A549 (cell line): ENCODE measurements around the gene LPCAT1. TPM values are rescaled to one million over a fixed set of nuclear protein-coding genes. Genes with fewer than 3 reads are reported as not detected.
"Not testable (repeated sequence)": the region's sequence is repeated elsewhere in the genome, so short reads cannot be mapped to it uniquely, and the experiment has no call there.

Source experiments
- ATAC-seq, 2 experiments: fragments of 200-7000 bp in 1 of 2; fragments of >200 bp in 1 of 2; cut with Nextera tagmentation in 1 of 2; cut with Tn5 transposase in 1 of 2; 3 replicates each; pipeline versions ENCODE4 v1.8.0 to v1.9.1; 2018 to 2020; ENCODE audit warnings: mild to moderate bottlenecking in 1 of 2, moderate library complexity in 1 of 2
- CTCF ChIA-PET: fragments of 300-600 bp; sonication (Branson Sonifier 250); formaldehyde crosslinking; extraction: SDS; loops from one replicate; lab custom pipeline; 2021; ENCODE audit warnings: antibody characterized with exemption, inconsistent platforms; lab: Yijun Ruan, JAX
- POLR2A ChIA-PET: fragments of 350-600 bp; formaldehyde crosslinking; extraction: SDS; loops from one replicate; lab custom pipeline; 2021; ENCODE audit warnings: antibody characterized with exemption, inconsistent platforms; lab: Yijun Ruan, JAX
- DNase-seq, 2 experiments: peaks; one replicate each; pipeline versions ENCODE4 v3.0.0 to v3.0.0-alpha.2; 2011 to 2016; ENCODE audit warnings: low read depth in 1 of 2, low spot score in 1 of 2
- FAIRE-seq: peaks from 2 replicates; lab custom pipeline; 2011; peaks lifted over from hg19 to GRCh38; lab: Jason Lieb, UNC
- H3K27ac ChIP-seq, 2 experiments: fragments of >200 bp; sonication (Bioruptor Twin); formaldehyde crosslinking; 3 replicates each; pipeline ENCODE4 v1.5.1; 2016 to 2017
- H3K4me1 ChIP-seq: fragments of >200 bp; sonication (Bioruptor Twin); formaldehyde crosslinking; 3 replicates; pipeline ENCODE4 v1.6.1; 2016
- H3K4me2 ChIP-seq: fragments of >200 bp; sonication (Bioruptor Twin); formaldehyde crosslinking; 3 replicates; pipeline ENCODE4 v1.6.1; 2016
- H3K4me3 ChIP-seq: fragments of >200 bp; sonication (Bioruptor Twin); formaldehyde crosslinking; 3 replicates; pipeline ENCODE4 v1.5.1; 2016
- H3K9me3 ChIP-seq: fragments of >200 bp; sonication (Bioruptor Twin); formaldehyde crosslinking; 3 replicates; pipeline ENCODE4 v1.6.1; 2016
- BHLHE40 ChIP-seq: IDR thresholded peaks from 2 replicates; pipeline ENCODE4 v1.6.1; 2012; ENCODE audit warnings: low read depth, low read length, inconsistent platforms
- CBX2 ChIP-seq: fragments of 200-600 bp; sonication (generic); IDR thresholded peaks from 2 replicates; pipeline ENCODE4 v1.6.1; 2016; ENCODE audit warnings: low read depth, mild to moderate bottlenecking, borderline replicate concordance
- CEBPB ChIP-seq, 2 experiments: fragments of >200 bp in 1 of 2; sonication (Bioruptor Twin) in 1 of 2; formaldehyde crosslinking in 1 of 2; IDR thresholded peaks; 2 replicates each; pipeline ENCODE4 v1.6.1; 2012 to 2016
- CHD4 ChIP-seq: fragments of 200-600 bp; sonication (generic); IDR thresholded peaks from 2 replicates; pipeline ENCODE4 v1.6.1; 2016; ENCODE audit warnings: antibody characterized with exemption, mild to moderate bottlenecking, borderline replicate concordance
- CTCF ChIP-seq: fragments of >200 bp; sonication (Bioruptor Twin); formaldehyde crosslinking; IDR thresholded peaks from 3 replicates; pipeline ENCODE4 v1.5.1; 2016
- ESRRA ChIP-seq: fragments of 150-350 bp; IDR thresholded peaks from 2 replicates; pipeline ENCODE4 v1.6.1; 2014; ENCODE audit warnings: mild to moderate bottlenecking, low read length, borderline replicate concordance
- FOXS1 ChIP-seq: fragments of 250-450 bp; sonication (Bioruptor Pico); IDR thresholded peaks from 2 replicates; pipeline ENCODE4 v1.5.0; 2020; ENCODE audit warnings: mild to moderate bottlenecking, moderate library complexity
- HDAC2 ChIP-seq: fragments of 200-600 bp; sonication (generic); IDR thresholded peaks from 2 replicates; pipeline ENCODE4 v1.6.1; 2016
- HES2 ChIP-seq: fragments of >200 bp; sonication (Bioruptor Twin); formaldehyde crosslinking; IDR thresholded peaks from 2 replicates; pipeline ENCODE4 v1.6.1; 2016
- HMGXB4 ChIP-seq: fragments of 250-450 bp; sonication (Bioruptor Pico); IDR thresholded peaks from 2 replicates; pipeline ENCODE4 v1.5.0; 2021; ENCODE audit warnings: mild to moderate bottlenecking, moderate library complexity, borderline replicate concordance
- HOXB5 ChIP-seq: fragments of 250-450 bp; sonication (Bioruptor Pico); IDR thresholded peaks from 2 replicates; pipeline ENCODE4 v1.5.0; 2020; ENCODE audit warnings: mild to moderate bottlenecking, moderate library complexity
- JUN ChIP-seq, 2 experiments: fragments of >200 bp; sonication (Bioruptor Twin); formaldehyde crosslinking; IDR thresholded peaks; 2 replicates in 1 of 2; 3 replicates in 1 of 2; pipeline ENCODE4 v1.6.1; 2016 to 2017
- JUNB ChIP-seq: fragments of >200 bp; sonication (Bioruptor Twin); formaldehyde crosslinking; IDR thresholded peaks from 2 replicates; pipeline ENCODE4 v1.6.1; 2016
- KDM1A ChIP-seq: fragments of 200-600 bp; sonication (generic); IDR thresholded peaks from 2 replicates; pipeline ENCODE4 v1.6.1; 2016; ENCODE audit warnings: low read depth, mild to moderate bottlenecking
- MAFK ChIP-seq: fragments of 450-650 bp; IDR thresholded peaks from 2 replicates; pipeline ENCODE4 v1.6.1; 2014; ENCODE audit not compliant: partially characterized antibody
- MAX ChIP-seq: IDR thresholded peaks from 2 replicates; pipeline ENCODE4 v1.6.1; 2012
- MAZ ChIP-seq: fragments of 150-350 bp; IDR thresholded peaks from 2 replicates; pipeline ENCODE4 v1.6.1; 2014; ENCODE audit warnings: antibody characterized with exemption, low read depth, low read length, borderline replicate concordance
- MYC ChIP-seq: IDR thresholded peaks from 2 replicates; pipeline ENCODE4 v1.6.1; 2012; ENCODE audit warnings: mild to moderate bottlenecking, inconsistent platforms, low read length, improper control_type of control experiment, borderline replicate concordance
- NFE2L2 ChIP-seq: fragments of 150-350 bp; conservative IDR thresholded peaks from 2 replicates; pipeline ENCODE4 v1.6.1; 2014; ENCODE audit warnings: low read length
- NPAS2 ChIP-seq: fragments of 250-450 bp; sonication (Bioruptor Pico); IDR thresholded peaks from 2 replicates; pipeline ENCODE4 v1.8.0; 2022; ENCODE audit warnings: mild to moderate bottlenecking, moderate library complexity, borderline replicate concordance
- NR3C1 ChIP-seq: fragments of >200 bp; sonication (Bioruptor Twin); formaldehyde crosslinking; IDR thresholded peaks from 3 replicates; pipeline ENCODE4 v1.6.1; 2017
- PBX3 ChIP-seq: IDR thresholded peaks from 2 replicates; pipeline ENCODE4 v1.6.1; 2012
- POLR2AphosphoS2 ChIP-seq: conservative IDR thresholded peaks from 2 replicates; pipeline ENCODE4 v1.6.1; 2012; ENCODE audit warnings: low read length, improper control_type of control experiment, inconsistent platforms
- RAD21 ChIP-seq, 2 experiments: fragments of >200 bp in 1 of 2; sonication (Bioruptor Twin) in 1 of 2; formaldehyde crosslinking in 1 of 2; IDR thresholded peaks in 1 of 2; conservative IDR thresholded peaks in 1 of 2; 2 replicates in 1 of 2; 3 replicates in 1 of 2; pipeline ENCODE4 v1.6.1; 2012 to 2018; ENCODE audit warnings: inconsistent platforms in 1 of 2
- RCOR1 ChIP-seq: fragments of 150-350 bp; IDR thresholded peaks from 2 replicates; pipeline ENCODE4 v1.6.1; 2014; ENCODE audit warnings: antibody characterized with exemption, low read length, low read depth
- SMC3 ChIP-seq: fragments of >200 bp; sonication (Bioruptor Twin); formaldehyde crosslinking; IDR thresholded peaks from 3 replicates; pipeline ENCODE4 v1.6.1; 2018; ENCODE audit warnings: inconsistent platforms
- SREBF2 ChIP-seq: fragments of 450-650 bp; IDR thresholded peaks from 2 replicates; pipeline ENCODE4 v1.6.1; 2014; ENCODE audit warnings: mild to moderate bottlenecking, moderate library complexity
- ZFP36 ChIP-seq: fragments of 450-650 bp; IDR thresholded peaks from 2 replicates; pipeline ENCODE4 v1.6.1; 2014; ENCODE audit warnings: borderline replicate concordance; ENCODE audit not compliant: partially characterized antibody
- WGBS: methylation state at CpG from one replicate; pipeline ENCODE4 v1.1.6; 2017; ENCODE audit errors: missing lambda C conversion rate; 5-methylcytosine and 5-hydroxymethylcytosine counted together
- polyA plus RNA-seq, 4 experiments: library from polyadenylated mRNA; depleted of rRNA in 3 of 4; stranded (reverse); fragments of >200 nt; fragmentation: RNase III in 1 of 4; extraction: RNeasy Plus Mini Kit Qiagen cat#74134 plus additional on column Dnase treatment in 1 of 4; gene quantifications; 2 replicates in 3 of 4; 3 replicates in 1 of 4; pipeline ENCODE4 v1.2.3, GENCODE V29; 2011 to 2017

Gene LPCAT1
- polyA plus RNA-seq, 2 of the 4 experiments (the other 2 are of a cell fraction) = 22.9 to 74.9 TPM

GRCh38 chr5:1462358-1462757 is 61.4 kb downstream of the LPCAT1 start:
- no peak overlapping the region for H3K4me3 ChIP-seq
- CTCF ChIA-PET = interaction anchor here (1.2 kb wide), 1 partner anchor 19 kb away, joined by 3 read pairs; no protein-coding TSS in a partner anchor
- ATAC-seq (no peak), DNase-seq (no peak), FAIRE-seq (no peak)
- peaks cover 13% of the 10 kb centered on the region for H3K9me3 ChIP-seq
- no peak overlapping the region for H3K27ac ChIP-seq
- 95% methylated on average over 18 of the region's 20 CpGs for WGBS
- no peaks in the 10 kb centered on the region for H3K4me1 ChIP-seq
- no peak overlapping the region for H3K4me2 ChIP-seq
- TF ChIP-seq ZFP36 (no peak), SMC3 (no peak)
- POLR2A ChIA-PET = no interaction called here

- FAIRE-seq (no peak), ATAC-seq (no peak), DNase-seq (no peak)
- Histone ChIP-seq H3K4me2 (no peak overlapping the region), H3K4me3 (no peak overlapping the region), H3K27ac (no peak overlapping the region), H3K9me3 (peaks cover 22% of the 10 kb centered on the region), H3K4me1 (no peaks in the 10 kb centered on the region)
- CTCF ChIA-PET = no interaction called here
- TF ChIP-seq KDM1A (no peak), HDAC2 (no peak), NR3C1 (no peak), POLR2AphosphoS2 (no peak), HOXB5 (no peak), ESRRA (no peak), MAX (no peak), MYC (no peak), PBX3 (no peak), HMGXB4 (CRISPR knock-in tag) (no peak), SREBF2 (no peak), NPAS2 (CRISPR knock-in tag) (no peak), MAZ (no peak), RCOR1 (no peak), JUN (IDR thresholded peaks at IDR 0.05) (no peak), HES2 (no peak), BHLHE40 (no peak), MAFK (no peak)
- WGBS = 96% methylated on average over 10 of the region's 10 CpGs
- POLR2A ChIA-PET = no interaction called here
Observed at GRCh38 chr5:1461396-1461795, 62.4 kb downstream of the LPCAT1 start.

GRCh38 chr5:1460054-1460682 is 63.6 kb downstream of the LPCAT1 start:
- no peak overlapping the region for H3K4me3 ChIP-seq
- FAIRE-seq (no peak), DNase-seq (no peak), ATAC-seq (no peak)
- POLR2A ChIA-PET = no interaction called here
- no peak overlapping the region for H3K27ac ChIP-seq
- peaks cover 32% of the 10 kb centered on the region for H3K9me3 ChIP-seq
- WGBS = 92% methylated on average over 16 of the region's 16 CpGs
- TF ChIP-seq FOXS1 = no peak
- no peak for TF ChIP-seq CEBPB (IDR thresholded peaks at IDR 0.05)
- TF ChIP-seq CTCF = no peak
- TF ChIP-seq CHD4 = no peak
- TF ChIP-seq NFE2L2 = no peak
- no peak for TF ChIP-seq NPAS2 (CRISPR knock-in tag)
- no peak for TF ChIP-seq JUNB
- no peak for TF ChIP-seq RAD21 (conservative IDR thresholded peaks at IDR 0.05 in 1 of 2, IDR thresholded peaks at IDR 0.05 in 1 of 2)
- no peak for TF ChIP-seq MYC
- no peak for TF ChIP-seq CBX2
- TF ChIP-seq, all 56 proteins: peak for 0
- CTCF ChIA-PET = interaction anchor here (0.6 kb wide), 1 partner anchor 9 kb away, joined by 4 read pairs; no protein-coding TSS in a partner anchor
- H3K4me1 ChIP-seq = no peaks in the 10 kb centered on the region
- H3K4me2 ChIP-seq = no peak overlapping the region

- H3K4me1 ChIP-seq, FAIRE-seq, CTCF ChIA-PET, ATAC-seq, H3K27ac ChIP-seq, H3K4me3 ChIP-seq, DNase-seq, POLR2A ChIA-PET, H3K4me2 ChIP-seq: not testable (repeated sequence)
- peaks cover 40% of the 10 kb centered on the region for H3K9me3 ChIP-seq
- 89% methylated on average over 2 of the region's 2 CpGs for WGBS
Observed at GRCh38 chr5:1459435-1459834, 64.3 kb downstream of the LPCAT1 start.
